ENCODE results near the gene LRP5. TPM values are rescaled to one million over a fixed set of nuclear protein-coding genes. Genes with fewer than 3 reads are reported as not detected.
A peak's percentile ranks its signal among the peaks of the same experiment; 100 is the strongest.
"Not testable (repeated sequence)": the region's sequence is repeated elsewhere in the genome, so short reads cannot be mapped to it uniquely, and the experiment has no call there.

Gene LRP5
- total RNA-seq, 2 donors from 2014 or later = 6.8 to 9.3 TPM

DNA sequence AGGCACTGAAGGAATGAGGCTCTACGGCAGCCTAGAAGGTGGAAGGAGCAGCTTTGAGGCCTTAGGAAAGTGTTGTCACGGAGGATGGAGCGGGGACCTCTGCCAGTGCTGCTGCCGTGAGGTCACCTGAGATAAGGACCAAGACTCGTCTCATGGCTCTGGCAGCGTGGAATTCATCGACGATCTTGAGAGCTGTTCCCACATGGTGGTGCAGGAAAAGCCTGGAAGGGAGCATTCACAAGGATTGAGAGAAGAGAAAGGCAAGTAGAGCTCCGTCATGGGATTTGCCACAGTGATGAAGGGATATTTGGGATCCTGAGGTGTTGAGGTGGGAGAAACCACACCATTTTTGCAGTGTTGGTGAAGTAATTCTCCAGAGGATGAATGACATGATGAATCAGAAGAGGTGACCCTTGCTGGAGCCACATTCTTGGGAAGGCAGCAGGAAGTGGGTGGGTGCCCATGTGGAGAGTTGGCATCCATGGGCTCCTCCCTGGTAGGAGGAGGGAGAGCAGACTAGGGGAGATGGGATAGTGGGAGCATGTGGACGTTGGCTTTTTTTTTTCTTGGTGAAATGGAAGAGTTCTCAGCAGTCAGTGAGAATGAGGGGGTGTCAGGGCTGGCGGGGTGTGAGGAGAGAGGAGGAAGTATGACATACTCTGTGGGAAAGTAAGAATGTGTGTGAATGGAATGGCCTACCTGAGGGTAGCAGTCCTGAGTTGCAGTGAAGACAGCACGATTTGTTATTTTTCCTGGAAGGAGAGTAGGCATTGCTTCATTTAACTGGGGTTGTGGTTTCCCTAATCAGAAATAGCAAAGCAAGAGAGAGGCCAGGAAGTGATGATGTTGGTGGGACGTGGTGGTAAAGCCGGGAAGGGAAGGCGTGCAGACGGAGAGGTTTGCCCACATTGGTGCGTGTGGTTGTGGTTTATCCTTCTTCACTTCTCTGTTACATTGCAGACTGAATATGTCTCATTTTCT is 159.3 kb downstream of the LRP5 start:
- DNase-seq (peak; percentile 64 to 65), ATAC-seq (replicated peaks in 1 of 2) (peak; percentile 73 to 74)
- peaks cover 77% of the 10 kb centered on the region for H3K4me1 Mint-ChIP-seq (ENCODE audit: low read depth)
- H3K36me3 Mint-ChIP-seq (ENCODE audit: insufficient read depth in 2 of 2) = peaks cover 6 to 18% of the 10 kb centered on the region in 2 donors
- H3K4me3 Mint-ChIP-seq = peak overlapping the region; percentile 77 to 80
- no peaks in the 10 kb centered on the region for H3K27me3 Mint-ChIP-seq (ENCODE audit: low read depth)
- no peaks in the 10 kb centered on the region for H3K9me3 Mint-ChIP-seq
- H3K27ac Mint-ChIP-seq = peak overlapping the region; percentile 79

- Mint-ChIP-seq H3K9me3 (no peaks in the 10 kb centered on the region), H3K4me3 (peak overlapping the region in 1 of 2 donors; percentile 77), H3K27ac (peak overlapping the region; percentile 9), H3K27me3 (ENCODE audit: low read depth) (no peaks in the 10 kb centered on the region), H3K4me1 (ENCODE audit: low read depth) (peaks cover 71% of the 10 kb centered on the region), H3K36me3 (ENCODE audit: insufficient read depth in 2 of 2) (peaks cover 6 to 24% of the 10 kb centered on the region in 2 donors)
- ATAC-seq (replicated peaks in 1 of 2) = no peak
- DNase-seq = no peak
Measured at GRCh38 chr11:68472778-68473177, 160.4 kb downstream of the LRP5 start.

DNA sequence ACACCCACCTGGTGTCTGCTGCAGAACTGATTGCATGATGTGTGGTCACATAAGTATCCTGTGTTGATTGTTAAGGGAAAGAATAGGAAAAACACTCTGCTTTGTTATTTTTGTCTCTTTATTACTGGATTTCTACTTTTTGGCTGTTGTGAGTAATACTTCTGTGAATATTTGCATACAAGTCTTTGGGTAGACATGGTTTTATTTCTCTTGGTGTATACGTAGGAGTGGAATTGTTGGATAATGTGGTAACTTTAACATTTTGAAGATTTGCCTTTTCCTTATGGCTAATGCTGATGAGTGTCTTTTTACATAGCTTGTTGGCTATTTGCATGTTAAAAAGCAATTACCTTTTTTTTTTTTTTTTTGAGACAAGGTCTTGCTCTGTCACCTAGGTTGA is 161.3 kb downstream of the LRP5 start:
- Mint-ChIP-seq H3K9me3 (no peaks in the 10 kb centered on the region), H3K36me3 (ENCODE audit: insufficient read depth in 2 of 2) (peaks cover 6 to 24% of the 10 kb centered on the region in 2 donors), H3K27me3 (ENCODE audit: low read depth) (no peaks in the 10 kb centered on the region), H3K4me3 (peak overlapping the region; percentile 42 to 77), H3K27ac (peak overlapping the region; percentile 39), H3K4me1 (ENCODE audit: low read depth) (peaks cover 62% of the 10 kb centered on the region)
- DNase-seq (no peak), ATAC-seq (replicated peaks in 1 of 2) (no peak)

- not testable (repeated sequence) for H3K9me3 Mint-ChIP-seq; H3K27me3 Mint-ChIP-seq (ENCODE audit: low read depth); H3K27ac Mint-ChIP-seq; ATAC-seq (replicated peaks in 1 of 2); DNase-seq; H3K4me3 Mint-ChIP-seq
- H3K4me1 Mint-ChIP-seq (ENCODE audit: low read depth) = peaks cover 58% of the 10 kb centered on the region
- peaks cover 8 to 34% of the 10 kb centered on the region in 2 donors for H3K36me3 Mint-ChIP-seq (ENCODE audit: insufficient read depth in 2 of 2)
Measured at GRCh38 chr11:68475626-68476025, 163.2 kb downstream of the LRP5 start.

DNA sequence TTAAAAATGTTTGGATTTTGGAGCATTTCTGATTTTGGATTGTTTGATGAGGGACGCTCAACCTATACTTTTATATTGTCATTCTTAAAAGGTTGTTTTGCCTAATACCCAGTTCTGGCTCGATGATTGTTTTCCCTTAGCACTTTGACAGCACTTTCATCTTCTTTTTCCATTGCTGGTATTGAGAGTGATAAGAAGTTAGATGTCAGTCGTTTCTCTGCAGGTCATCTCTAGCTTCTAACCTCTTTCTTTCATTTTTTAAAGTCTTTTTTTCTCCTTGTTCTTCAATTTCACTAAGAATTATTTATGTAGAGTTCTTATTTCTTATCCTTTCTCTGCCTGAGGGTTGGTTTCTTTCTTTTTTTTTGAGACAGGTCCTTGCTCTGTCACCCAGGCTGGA is 167.0 kb downstream of the LRP5 start:
- no peak for ATAC-seq (replicated peaks in 1 of 2)
- Mint-ChIP-seq H3K9me3 (no peaks in the 10 kb centered on the region), H3K36me3 (ENCODE audit: insufficient read depth in 2 of 2) (peaks cover 5 to 21% of the 10 kb centered on the region in 2 donors), H3K4me3 (peak overlapping the region in 1 of 2 donors; percentile 20), H3K27ac (no peak overlapping the region), H3K27me3 (ENCODE audit: low read depth) (no peaks in the 10 kb centered on the region), H3K4me1 (ENCODE audit: low read depth) (peaks cover 47% of the 10 kb centered on the region)
- no peak for DNase-seq

DNA sequence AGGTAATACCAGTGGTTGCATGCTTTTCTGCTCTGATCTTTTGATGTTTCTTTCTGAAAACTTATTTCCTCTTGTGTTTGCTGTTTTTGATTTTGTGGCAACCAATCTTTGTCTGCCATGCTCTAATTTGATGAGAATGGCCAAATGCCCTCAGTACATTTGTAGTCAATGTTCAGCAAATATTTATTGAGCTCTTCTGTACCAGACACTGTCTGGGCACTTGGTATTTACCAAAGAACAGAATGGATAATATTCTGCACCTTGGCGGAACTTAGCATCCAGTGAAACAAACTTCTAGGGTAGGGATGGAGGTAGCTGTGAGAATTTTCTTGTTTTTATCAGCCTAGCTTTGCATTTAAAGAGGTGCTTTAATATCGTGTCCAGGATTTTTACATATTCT is 167.8 kb downstream of the LRP5 start:
- Mint-ChIP-seq H3K36me3 (ENCODE audit: insufficient read depth in 2 of 2) (peaks cover 3 to 18% of the 10 kb centered on the region in 2 donors), H3K4me3 (peak overlapping the region in 1 of 2 donors; percentile 15), H3K4me1 (ENCODE audit: low read depth) (peaks cover 51% of the 10 kb centered on the region), H3K9me3 (no peaks in the 10 kb centered on the region), H3K27ac (peak overlapping the region; percentile 10), H3K27me3 (ENCODE audit: low read depth) (no peaks in the 10 kb centered on the region)
- DNase-seq (no peak), ATAC-seq (replicated peaks in 1 of 2) (no peak)

DNA sequence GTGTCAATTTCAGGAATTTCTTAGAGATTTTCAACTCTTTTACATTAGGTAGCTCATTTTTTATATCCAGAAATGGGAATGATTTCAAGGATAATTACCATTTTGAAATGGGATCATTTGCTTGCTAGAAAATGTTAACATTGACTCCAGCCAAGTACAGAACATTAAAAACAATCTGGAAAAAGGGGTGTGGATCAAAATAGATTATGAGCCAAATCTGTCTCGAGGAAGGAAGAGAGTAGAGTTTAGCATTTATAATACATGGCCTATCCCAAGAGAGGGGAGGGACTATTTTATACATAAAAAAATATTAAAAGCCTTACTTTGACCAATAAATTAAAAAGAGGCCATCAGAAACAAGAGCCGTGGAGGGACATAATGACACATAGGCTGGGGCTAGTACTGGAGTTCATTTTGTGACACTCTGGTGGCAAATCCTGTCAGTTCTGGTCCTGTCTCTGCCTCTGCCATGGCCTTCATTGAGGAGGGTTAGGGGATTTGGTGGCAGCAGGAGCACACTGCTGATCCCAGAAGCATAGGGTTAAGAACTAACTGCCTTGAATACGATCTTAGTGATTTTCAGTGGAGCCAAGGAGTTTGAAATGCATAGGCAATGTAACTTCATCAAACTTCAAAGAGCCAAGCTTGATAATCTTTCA is 168.6 kb downstream of the LRP5 start:
- Mint-ChIP-seq H3K27me3 (ENCODE audit: low read depth) (no peaks in the 10 kb centered on the region), H3K9me3 (no peaks in the 10 kb centered on the region), H3K36me3 (ENCODE audit: insufficient read depth in 2 of 2) (peaks cover 3 to 16% of the 10 kb centered on the region in 2 donors), H3K27ac (peak overlapping the region; percentile 42), H3K4me1 (ENCODE audit: low read depth) (peaks cover 54% of the 10 kb centered on the region), H3K4me3 (peak overlapping the region in 1 of 2 donors; percentile 1)
- ATAC-seq (replicated peaks in 1 of 2) (no peak), DNase-seq (no peak)

DNA sequence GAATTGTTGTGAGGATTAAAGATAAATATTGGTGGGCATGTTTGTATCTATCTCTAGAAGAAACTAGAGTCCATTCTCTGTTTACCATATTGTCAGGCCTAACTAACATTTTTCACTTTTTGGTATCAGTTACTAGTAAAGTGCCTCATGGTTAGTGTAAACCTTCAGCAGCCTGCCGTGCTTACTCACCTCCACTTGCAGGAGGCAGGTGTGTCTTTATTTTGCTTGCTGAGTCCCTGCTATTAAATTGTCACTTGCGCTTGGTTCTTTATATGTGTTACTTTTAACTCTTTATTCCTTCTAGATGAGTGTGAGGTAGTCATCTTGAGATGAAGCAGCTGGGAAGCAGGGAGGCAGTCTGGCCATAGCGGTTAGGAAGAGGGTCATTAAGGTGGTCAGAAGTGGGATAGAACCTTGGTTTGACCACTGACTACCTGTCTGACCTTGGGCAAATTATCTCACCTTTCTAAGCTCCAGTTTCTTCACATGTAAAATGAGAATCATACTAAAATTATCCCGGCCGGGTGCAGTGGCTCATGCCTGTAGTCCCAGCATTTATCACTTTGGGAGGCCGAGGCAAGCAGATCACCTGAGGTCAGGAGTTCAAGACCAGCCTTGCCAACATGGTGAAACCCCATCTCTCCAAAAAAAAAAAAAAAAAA is 169.3 kb downstream of the LRP5 start:
- DNase-seq = no peak
- Mint-ChIP-seq H3K9me3 (no peaks in the 10 kb centered on the region), H3K4me1 (ENCODE audit: low read depth) (peaks cover 62% of the 10 kb centered on the region), H3K4me3 (no peak overlapping the region), H3K27me3 (ENCODE audit: low read depth) (no peaks in the 10 kb centered on the region), H3K27ac (no peak overlapping the region), H3K36me3 (ENCODE audit: insufficient read depth in 2 of 2) (peaks cover 5 to 17% of the 10 kb centered on the region in 2 donors)
- ATAC-seq (replicated peaks in 1 of 2) = no peak

- no peaks in the 10 kb centered on the region for H3K27me3 Mint-ChIP-seq (ENCODE audit: low read depth)
- no peak overlapping the region for H3K4me3 Mint-ChIP-seq
- H3K36me3 Mint-ChIP-seq (ENCODE audit: insufficient read depth in 2 of 2) = peaks cover 5 to 6% of the 10 kb centered on the region in 2 donors
- peaks cover 73% of the 10 kb centered on the region for H3K4me1 Mint-ChIP-seq (ENCODE audit: low read depth)
- no peaks in the 10 kb centered on the region for H3K9me3 Mint-ChIP-seq
- peak overlapping the region; percentile 44 for H3K27ac Mint-ChIP-seq
- DNase-seq (no peak), ATAC-seq (replicated peaks in 1 of 2) (no peak)
Measured at GRCh38 chr11:68488623-68489022, 176.2 kb downstream of the LRP5 start.

GRCh38 chr11:68495220-68495729 is 182.9 kb downstream of the LRP5 start:
- Mint-ChIP-seq H3K36me3 (ENCODE audit: insufficient read depth in 2 of 2) (peaks cover 0 to 2% of the 10 kb centered on the region in 2 donors), H3K4me3 (no peak overlapping the region), H3K4me1 (ENCODE audit: low read depth) (peaks cover 58% of the 10 kb centered on the region), H3K27ac (no peak overlapping the region), H3K9me3 (no peaks in the 10 kb centered on the region), H3K27me3 (ENCODE audit: low read depth) (no peaks in the 10 kb centered on the region)
- DNase-seq (no peak), ATAC-seq (replicated peaks in 1 of 2) (no peak)

GRCh38 chr11:68495872-68496271 is 183.5 kb downstream of the LRP5 start:
- peaks cover 58% of the 10 kb centered on the region for H3K4me1 Mint-ChIP-seq (ENCODE audit: low read depth)
- H3K4me3 Mint-ChIP-seq = no peak overlapping the region

GRCh38 chr11:68497761-68498160 is 185.4 kb downstream of the LRP5 start:
- Mint-ChIP-seq H3K27me3 (ENCODE audit: low read depth) (no peaks in the 10 kb centered on the region), H3K9me3 (no peaks in the 10 kb centered on the region), H3K36me3 (ENCODE audit: insufficient read depth in 2 of 2) (peaks cover 0 to 3% of the 10 kb centered on the region in 2 donors), H3K27ac (no peak overlapping the region), H3K4me1 (ENCODE audit: low read depth) (peaks cover 58% of the 10 kb centered on the region), H3K4me3 (no peak overlapping the region)
- DNase-seq = no peak
- no peak for ATAC-seq (replicated peaks in 1 of 2)

More at GRCh38 chr11:68495872-68496271, 183.5 kb downstream of the LRP5 start:
- H3K9me3 Mint-ChIP-seq = no peaks in the 10 kb centered on the region
- ATAC-seq (replicated peaks in 1 of 2) = no peak
- no peaks in the 10 kb centered on the region for H3K36me3 Mint-ChIP-seq (ENCODE audit: insufficient read depth in 2 of 2)
- H3K27me3 Mint-ChIP-seq (ENCODE audit: low read depth) = no peaks in the 10 kb centered on the region
- H3K27ac Mint-ChIP-seq = peak overlapping the region; percentile 19
- DNase-seq = no peak

All from activated T-cell treated with anti-CD3 and anti-CD28 coated beads, Interleukin-2, amount 50 U/mL, for 72 hours (primary cell).